ENCODE measurements around the gene OR8A1. TPM values are rescaled to one million over a fixed set of nuclear protein-coding genes. Genes with fewer than 3 reads are reported as not detected.

The OR8A1 gene
- total RNA-seq, 6 experiments from 2014 or later: not detected

GRCh38 chr11:124535552-124536232 is 34.1 kb upstream of the OR8A1 start:
- no peak for TF ChIP-seq POLR2A (IDR thresholded peaks at IDR 0.05)
- no peak for TF ChIP-seq CTCF (IDR thresholded peaks at IDR 0.05)
- no peaks in the 10 kb centered on the region for H3K27me3 ChIP-seq
- H3K4me1 ChIP-seq: peaks cover 0 to 6% (median 0%) of the 10 kb centered on the region in 4 donors
- ATAC-seq (no peak), DNase-seq (no peak)
- no peaks in the 10 kb centered on the region for H3K9me3 ChIP-seq
- H3K27ac ChIP-seq: no peak overlapping the region
- H3K4me3 ChIP-seq: no peak overlapping the region
- H3K36me3 ChIP-seq: no peaks in the 10 kb centered on the region
- intact Hi-C loops (cut with DNase I): no loop called here
- 54% methylated on average over 6 of the region's 8 CpGs for WGBS (ENCODE audit: insufficient coverage, low coverage, low lambda C conversion rate, missing lambda C conversion rate)

- H3K36me3 ChIP-seq: no peaks in the 10 kb centered on the region
- no peak overlapping the region for H3K4me3 ChIP-seq
- peak in 1 of 4 donors; percentile 14 for TF ChIP-seq CTCF (IDR thresholded peaks at IDR 0.05)
- TF ChIP-seq POLR2A (IDR thresholded peaks at IDR 0.05): no peak
- no peaks in the 10 kb centered on the region for H3K27me3 ChIP-seq
- DNase-seq (peak in 2 of 3 donors; percentile 50 to 62), ATAC-seq (peak; percentile 81 to 90 (median 88))
- H3K4me1 ChIP-seq: peaks cover 0 to 6% (median 0%) of the 10 kb centered on the region in 4 donors
- H3K9me3 ChIP-seq: no peaks in the 10 kb centered on the region
- 15% methylated on average over 5 of the region's 6 CpGs for WGBS (ENCODE audit: insufficient coverage, low coverage, low lambda C conversion rate, missing lambda C conversion rate)
- no peak overlapping the region for H3K27ac ChIP-seq
- intact Hi-C loops (cut with DNase I): no loop called here
These were observed 33.3 kb upstream of the OR8A1 start for GRCh38 chr11:124536520-124536919.

GRCh38 chr11:124538019-124538418 is 31.8 kb upstream of the OR8A1 start:
- H3K27me3 ChIP-seq: no peaks in the 10 kb centered on the region
- peaks cover 0 to 6% (median 0%) of the 10 kb centered on the region in 4 donors for H3K4me1 ChIP-seq
- ATAC-seq (peak in 3 of 4 donors; percentile 50 to 70 (median 62)), DNase-seq (no peak)
- WGBS (ENCODE audit: insufficient coverage, low coverage, low lambda C conversion rate, missing lambda C conversion rate): 27% methylated on average over 1 of the region's 1 CpG
- H3K36me3 ChIP-seq: no peaks in the 10 kb centered on the region
- intact Hi-C loops (cut with DNase I): no loop called here
- no peak for TF ChIP-seq POLR2A (IDR thresholded peaks at IDR 0.05)
- TF ChIP-seq CTCF (IDR thresholded peaks at IDR 0.05): no peak
- H3K9me3 ChIP-seq: no peaks in the 10 kb centered on the region
- no peak overlapping the region for H3K27ac ChIP-seq
- no peak overlapping the region for H3K4me3 ChIP-seq

GRCh38 chr11:124541204-124541603 is 28.6 kb upstream of the OR8A1 start:
- no peak overlapping the region for H3K27ac ChIP-seq
- no peaks in the 10 kb centered on the region for H3K27me3 ChIP-seq
- 44% methylated on average over 6 of the region's 6 CpGs for WGBS (ENCODE audit: insufficient coverage, low coverage, low lambda C conversion rate, missing lambda C conversion rate)
- H3K4me3 ChIP-seq: no peak overlapping the region
- H3K4me1 ChIP-seq: peaks cover 0 to 6% (median 0%) of the 10 kb centered on the region in 4 donors
- TF ChIP-seq CTCF (IDR thresholded peaks at IDR 0.05) (no peak), POLR2A (IDR thresholded peaks at IDR 0.05) (no peak)
- DNase-seq (no peak), ATAC-seq (no peak)
- intact Hi-C loops (cut with DNase I): no loop called here
- H3K9me3 ChIP-seq: no peaks in the 10 kb centered on the region
- H3K36me3 ChIP-seq: no peaks in the 10 kb centered on the region

All from right lobe of liver (tissue), 6 donors.